ENCODE results near the gene GFOD2.

Gene GFOD2

DNA sequence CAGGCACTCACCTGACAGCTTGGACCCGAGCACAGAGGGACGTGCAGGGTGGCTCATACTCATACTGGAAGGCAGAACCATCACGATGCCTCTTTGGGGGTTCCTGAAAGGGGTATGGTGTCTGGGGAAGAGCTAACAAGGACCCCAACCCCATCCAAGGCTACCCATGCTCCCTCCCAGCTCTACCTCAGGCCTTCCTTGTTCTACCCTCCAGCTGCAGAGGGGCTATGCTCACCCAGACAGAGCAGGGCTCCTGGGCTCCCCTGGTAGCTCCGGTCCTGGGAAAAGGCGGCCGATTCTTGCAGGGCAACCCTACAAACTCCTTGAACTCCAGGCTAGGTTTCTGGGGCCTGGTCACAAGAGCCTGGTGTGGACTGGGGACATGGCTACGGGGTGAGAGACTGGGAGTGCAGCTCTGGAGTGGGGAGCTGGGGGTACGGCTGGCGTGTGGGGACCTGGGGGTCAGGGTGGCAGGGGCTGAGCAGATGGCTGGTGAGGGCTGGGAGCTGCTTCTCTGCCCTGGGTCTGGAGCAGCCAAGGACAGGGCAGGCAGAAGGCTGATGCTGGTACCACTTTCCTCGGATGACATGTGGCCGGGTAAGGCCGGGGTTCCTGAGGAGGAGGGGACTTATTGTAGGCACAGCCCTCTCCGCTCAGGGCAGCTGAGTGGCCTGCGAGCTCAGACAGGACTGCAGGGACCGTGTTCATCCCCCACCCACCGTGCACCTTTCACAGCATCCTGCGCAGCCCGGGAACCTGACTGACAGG lies 61.2 kb downstream of the GFOD2 start:
- DNase-seq, result no peak

DNA sequence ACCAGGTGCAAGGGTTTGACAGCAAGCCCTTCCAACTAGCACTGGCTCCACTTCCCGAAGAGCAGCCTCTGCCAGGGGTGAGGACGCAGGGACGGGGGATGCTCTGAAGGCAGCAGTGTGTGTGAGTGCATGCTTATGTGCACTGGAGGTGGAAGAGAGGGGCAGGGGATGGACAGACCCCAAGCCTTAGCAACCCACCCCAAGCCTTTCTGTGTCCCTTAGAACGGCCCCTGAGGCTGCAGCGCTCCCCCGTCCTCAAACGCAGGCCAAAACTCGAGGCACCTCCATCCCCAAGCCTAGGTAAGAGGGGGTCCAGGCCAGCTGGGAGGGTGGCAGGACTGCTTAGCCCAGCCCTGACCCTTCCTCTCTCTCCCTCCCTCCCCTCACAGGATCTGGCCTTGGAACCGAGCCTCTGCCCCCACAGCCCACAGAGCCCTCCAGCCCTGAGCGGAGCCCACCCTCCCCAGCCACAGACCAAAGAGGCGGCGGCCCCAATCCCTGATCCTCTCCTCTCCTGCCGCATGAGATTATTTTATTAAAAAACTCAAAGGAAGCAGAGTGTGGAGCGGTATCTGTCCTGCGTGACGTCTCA lies 62.0 kb downstream of the GFOD2 start:
- DNase-seq, result no peak

DNA sequence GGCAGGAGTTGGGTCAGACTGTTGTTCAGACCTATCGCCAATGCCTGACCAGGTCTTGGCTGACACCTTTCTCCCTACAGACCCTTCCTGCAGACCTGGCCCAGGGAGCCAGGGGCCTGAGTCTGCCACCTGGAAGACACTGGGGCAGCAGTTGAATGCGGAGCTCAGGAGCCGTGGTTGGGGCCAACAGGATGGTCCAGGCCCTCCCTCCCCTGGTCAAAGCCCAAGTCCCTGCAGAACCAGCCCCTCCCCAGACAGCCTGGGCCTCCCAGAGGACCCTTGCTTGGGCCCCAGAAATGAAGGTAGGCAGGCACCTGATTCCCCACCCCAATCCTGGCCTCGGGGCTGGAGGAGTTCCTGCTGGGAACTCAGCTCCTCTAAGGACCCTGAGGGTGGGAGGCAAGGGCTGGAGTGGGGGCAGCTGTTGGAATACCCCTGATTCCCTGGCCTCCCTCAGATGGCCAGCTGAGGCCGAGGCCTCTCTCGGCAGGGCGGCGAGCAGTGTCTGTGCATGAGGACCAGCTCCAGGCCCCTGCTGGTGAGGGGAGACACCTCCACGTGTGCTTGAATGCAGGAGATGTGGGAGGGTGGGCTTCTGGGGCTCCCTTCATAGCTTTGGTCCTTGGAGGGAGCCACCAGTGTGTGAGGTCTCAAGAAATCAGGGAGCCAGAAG lies 62.6 kb downstream of the GFOD2 start:
- DNase-seq, result no peak

DNA sequence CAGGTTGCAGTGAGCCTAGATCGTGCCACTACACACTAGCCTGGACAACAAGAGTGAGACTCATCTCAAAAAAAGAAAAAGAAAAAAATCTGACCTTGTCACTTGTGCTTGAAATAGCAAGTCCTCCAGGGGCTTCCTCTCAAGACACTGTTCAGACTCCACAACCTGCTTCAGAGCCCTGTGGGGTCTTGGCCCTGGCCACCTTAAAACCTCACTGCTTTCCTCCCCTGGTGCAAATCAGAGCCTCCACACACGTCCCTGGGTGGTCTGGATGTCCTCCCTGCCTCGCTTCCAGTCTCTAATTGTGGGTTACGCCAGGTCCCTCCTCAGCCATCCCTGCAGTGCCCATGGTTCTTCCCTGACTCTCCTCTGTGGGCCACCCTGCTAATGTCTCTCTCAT lies 63.8 kb downstream of the GFOD2 start:
- DNase-seq, result no peak

DNA sequence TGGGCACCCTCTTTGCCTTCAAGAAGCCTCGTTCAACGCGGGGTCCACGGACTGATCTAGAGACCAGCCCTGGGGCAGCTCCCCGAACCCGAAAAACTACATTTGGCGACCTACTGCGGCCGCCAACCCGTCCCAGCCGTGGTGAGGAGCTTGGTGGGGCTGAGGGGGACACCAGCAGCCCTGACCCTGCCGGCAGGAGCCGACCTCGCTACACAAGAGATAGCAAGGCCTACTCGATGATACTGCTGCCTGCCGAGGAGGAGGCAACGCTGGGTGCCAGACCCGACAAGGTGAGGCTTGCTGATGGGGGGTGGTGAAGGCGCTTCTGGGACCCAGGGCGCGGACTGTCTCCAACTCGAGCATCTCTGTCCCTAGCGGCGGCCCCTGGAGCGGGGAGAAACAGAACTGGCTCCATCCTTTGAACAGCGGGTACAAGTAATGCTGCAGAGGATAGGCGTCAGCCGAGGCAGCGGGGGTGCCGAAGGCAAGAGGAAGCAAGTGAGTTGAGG lies 64.7 kb downstream of the GFOD2 start:
- DNase-seq, result no peak

DNA sequence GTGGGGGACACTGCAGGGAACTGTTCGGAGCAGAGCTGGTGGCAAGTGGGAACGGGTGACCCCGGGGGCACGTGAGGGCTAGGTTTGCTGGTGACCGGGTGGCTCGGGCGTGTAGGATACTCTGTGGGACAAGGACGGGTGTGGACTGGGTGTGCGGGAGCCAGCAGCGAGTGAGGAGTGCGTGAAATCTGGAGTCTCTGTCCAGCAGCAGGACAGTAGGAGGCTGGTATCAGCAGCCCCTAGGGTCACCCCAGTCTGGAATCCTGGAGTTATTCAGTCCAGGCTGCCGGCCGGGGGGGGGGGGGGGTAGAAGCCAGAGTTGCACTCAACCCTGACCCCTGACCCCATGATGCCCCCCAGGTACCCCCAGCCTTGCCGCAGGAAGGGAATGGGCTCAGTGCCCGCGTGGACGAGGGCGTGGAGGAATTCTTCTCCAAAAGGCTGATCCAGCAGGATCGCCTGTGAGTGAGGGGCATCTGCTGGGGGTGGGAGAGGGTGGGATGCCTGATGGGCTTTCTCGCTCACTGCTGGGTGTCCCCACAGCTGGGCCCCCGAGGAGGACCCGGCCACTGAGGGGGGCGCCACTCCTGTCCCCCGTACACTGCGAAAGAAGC lies 65.2 kb downstream of the GFOD2 start:
- DNase-seq, result no peak

DNA sequence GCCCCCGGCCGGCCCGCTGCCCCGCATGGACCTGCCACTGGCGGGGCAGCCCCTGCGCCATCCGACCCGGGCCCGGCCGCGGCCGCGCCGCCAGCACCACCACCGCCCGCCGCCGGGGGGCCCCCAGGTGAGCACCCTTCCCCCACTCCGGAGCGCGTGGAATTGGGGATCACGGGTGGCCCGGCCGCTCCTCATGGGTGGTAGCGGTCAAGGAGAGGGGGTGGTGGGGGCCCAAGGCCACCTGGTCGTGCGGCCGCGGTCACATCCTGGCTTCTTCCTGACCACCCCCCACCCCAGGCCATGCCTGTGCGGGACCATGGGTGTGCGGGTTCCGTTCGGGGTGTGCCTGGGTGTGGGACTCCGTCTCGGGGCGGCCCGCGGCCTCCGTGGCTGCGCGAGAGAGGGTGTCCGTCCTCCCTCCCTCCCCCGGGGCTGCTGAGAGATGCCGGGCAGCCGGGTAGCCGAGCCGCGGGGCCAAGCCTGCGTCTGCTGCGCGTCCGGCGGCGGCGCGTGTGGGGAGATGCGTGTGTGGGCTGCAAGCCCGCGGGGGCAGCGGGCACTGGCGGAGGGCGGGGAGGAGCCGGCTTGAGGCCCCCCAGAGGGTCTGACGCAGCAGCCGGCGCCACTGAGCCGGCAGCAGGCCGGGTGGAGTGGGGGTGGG lies 65.9 kb downstream of the GFOD2 start:
- DNase-seq, result no peak

DNA sequence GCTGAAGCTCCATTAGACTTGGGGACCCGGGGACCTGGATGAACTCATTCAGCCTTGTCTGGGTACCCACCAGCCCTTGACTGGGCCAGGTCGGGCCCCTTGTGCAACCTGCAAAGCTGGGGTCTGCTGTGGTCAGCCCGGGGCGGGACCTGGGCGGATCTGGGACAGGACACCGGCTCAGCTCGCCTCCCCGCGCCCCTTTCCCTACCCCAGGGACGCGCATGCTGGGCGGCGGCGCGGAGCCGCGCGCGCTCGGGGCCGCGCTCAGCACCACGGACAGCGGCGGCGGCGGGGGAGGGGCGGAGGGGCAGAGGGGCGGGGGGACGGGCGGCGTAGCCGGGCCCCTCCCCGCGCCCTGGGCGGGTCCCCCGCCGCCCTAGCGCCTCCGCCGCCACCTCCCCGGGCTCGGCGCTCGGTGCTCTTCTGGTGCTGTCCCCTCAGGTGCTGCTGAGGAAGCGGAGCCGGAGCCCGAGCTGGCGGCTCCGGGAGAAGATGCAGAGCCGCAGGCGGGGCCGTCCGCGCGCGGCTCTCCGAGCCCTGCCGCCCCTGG lies 66.5 kb downstream of the GFOD2 start:
- DNase-seq, result no peak

DNA sequence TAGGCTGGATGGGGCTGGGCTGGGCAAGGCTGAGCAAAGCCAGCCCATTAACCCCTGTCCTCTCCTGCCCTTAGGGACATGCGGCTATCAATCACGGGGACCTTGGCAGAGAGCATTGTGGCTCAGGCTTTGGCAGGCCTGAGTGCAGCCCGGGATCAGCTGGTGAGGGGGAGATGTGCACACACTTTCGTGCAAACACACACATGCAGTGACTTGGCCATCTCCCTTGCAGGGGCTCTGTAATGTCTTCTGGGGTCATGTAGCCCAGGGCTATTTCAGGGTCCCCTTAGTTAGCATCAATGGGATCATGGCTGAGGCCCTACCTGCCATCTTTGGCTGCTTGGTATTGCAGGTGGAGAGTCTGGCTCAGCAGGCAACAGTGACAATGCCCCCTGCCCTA lies 67.3 kb downstream of the GFOD2 start:
- DNase-seq, result no peak

DNA sequence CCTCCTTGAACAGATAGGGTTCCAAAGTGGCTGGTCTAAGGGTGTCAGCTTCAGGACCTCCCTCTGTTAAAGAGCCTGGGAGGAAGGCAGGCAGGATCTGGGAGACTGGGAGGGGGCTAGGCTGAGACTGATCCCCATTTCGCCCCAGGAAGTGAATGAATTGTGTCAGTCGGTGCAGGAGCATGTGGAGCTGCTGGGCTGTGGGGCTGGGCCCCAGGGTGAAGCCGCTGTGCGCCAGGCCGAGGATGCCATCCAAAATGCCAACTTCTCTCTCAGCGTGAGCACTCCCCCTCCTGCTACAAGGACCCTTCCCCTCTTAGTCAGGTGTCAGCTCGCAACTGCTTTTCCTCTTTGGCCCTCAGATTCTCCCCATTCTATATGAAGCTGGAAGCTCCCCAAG lies 68.1 kb downstream of the GFOD2 start:
- no peak for DNase-seq

DNA sequence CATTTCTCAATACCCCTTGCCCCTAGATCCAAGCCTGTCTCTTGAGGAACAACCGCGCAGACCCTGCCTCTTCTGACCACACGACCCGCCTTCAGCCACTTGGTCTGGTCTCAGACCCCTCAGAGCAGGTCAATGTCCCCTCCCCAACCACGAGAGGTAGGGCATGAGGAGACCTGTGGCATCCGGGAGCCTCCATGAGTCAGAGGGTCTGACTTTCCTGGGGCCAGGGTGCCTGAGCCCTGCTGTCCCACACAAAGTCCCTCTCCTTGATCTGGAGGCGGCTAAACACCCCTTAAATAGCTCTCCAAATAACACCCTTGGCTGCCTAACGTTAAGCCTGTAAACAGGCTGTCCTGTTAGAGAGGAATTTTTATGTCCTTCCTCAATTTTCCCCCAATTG lies 69.1 kb downstream of the GFOD2 start:
- no peak for DNase-seq

DNA sequence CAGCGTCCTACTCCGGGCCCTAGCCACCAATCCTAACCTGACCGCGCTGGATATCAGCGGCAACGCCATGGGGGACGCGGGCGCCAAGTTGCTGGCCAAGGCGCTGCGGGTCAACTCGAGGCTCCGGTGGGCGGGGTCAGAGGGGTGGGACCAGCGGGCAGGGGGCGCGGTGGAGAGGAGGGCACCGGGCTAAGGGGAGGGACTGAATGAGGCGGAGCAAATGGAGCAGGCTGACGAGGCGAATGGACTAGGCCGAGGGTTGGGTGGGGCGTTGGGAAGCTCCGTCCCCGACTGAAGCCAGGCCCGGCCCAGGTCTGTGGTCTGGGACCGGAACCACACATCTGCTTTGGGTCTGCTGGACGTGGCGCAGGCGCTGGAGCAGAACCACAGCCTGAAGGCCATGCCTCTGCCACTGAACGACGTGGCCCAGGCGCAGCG lies 69.6 kb downstream of the GFOD2 start:
- no peak for DNase-seq

DNA sequence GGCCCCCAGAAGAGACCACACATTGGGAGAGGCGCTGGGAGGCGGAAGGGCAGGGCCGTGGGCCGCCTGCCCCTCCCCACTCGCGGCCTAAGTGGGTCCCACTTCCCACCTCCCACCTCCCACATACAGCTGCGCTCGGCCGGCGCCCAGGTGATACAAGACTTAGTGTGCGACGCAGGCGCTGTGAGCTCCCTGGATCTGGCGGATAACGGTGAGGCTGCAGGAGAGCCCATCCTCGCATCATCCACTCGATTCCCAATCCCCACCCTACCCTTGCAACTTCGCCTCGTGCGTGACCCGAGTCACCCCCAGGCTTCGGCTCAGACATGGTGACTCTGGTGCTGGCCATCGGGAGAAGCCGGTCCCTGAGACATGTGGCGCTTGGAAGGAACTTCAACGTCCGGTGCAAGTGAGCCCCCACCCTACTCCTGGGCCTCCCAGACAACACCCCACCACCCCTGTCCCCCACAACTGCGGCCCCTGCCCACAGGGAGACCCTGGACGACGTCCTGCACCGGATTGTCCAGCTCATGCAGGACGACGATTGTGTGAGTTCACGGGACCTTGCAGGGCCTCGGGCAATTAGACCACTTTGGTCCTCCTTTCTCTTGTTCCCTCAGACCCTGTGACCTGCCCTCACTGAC lies 70.2 kb downstream of the GFOD2 start:
- DNase-seq, result no peak

DNA sequence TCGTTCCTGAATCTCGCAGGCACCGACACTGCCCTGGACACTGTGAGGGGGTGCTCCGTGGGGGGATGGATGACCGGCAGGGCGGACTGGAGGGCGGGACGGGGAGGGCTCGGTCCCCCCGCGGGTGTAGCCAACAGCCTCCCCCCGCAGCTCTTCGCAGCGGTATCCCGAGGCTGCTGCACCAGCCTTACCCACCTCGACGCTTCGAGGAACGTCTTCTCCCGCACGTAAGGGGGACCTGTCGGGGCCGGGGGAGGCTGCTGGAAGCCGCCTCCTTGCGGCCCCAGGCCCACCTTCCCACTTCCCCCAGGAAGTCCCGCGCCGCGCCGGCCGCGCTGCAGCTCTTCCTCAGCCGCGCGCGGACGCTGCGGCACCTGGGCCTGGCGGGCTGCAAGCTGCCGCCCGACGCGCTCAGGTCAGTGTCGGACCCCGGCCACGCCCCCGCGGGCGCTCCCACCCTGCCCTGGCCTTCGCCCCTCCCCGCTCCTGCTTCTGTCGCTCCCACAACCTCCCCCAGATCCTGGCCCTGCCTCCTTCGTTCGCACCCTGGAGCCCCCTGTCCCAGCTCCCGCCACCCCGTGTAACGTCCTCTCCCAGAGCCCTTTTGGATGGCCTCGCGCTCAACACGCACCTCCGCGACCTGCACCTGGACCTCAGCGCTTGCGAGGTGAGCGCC lies 70.9 kb downstream of the GFOD2 start:
- no peak for DNase-seq

DNA sequence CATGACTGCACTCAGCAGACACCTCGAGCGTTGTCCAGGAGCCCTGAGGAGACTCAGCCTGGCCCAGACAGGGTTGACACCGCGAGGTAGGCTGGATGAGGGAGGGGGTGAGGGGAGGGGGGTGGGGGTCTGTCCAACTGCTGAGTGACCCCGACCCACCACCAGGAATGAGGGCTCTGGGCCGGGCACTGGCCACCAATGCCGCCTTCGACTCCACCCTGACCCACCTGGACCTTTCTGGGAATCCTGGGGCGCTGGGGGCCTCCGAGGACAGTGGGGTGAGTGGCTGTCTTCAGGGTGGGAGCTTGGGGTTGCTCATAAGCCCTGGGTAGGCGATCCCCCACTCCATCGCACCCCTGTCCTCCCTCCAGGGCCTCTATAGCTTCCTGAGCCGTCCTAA lies 71.4 kb downstream of the GFOD2 start:
- no peak for DNase-seq

DNA sequence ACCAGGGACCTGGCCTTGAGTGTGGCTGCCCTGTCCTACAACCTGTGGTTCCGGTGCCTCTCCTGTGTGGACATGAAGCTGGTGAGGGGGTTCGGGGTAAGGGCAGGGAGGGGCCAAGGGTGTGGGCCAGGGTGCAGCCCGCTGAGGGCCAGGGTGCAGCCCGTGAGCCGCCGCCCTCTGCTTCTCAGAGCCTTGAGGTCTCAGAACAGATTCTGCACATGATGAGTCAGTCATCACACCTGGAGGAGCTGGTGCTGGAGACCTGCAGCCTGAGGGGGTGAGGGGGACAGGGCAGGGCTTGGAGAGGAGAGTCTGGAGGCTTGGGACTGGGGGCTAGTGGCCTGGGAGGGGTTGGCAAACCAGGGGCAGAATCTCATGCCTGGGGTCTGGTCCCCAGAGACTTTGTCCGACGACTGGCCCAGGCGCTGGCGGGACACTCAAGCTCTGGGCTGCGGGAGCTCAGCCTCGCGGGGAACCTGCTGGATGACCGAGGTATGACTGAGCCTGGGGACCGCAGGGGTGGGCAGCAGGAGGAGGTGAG lies 71.9 kb downstream of the GFOD2 start:
- no peak for DNase-seq

DNA sequence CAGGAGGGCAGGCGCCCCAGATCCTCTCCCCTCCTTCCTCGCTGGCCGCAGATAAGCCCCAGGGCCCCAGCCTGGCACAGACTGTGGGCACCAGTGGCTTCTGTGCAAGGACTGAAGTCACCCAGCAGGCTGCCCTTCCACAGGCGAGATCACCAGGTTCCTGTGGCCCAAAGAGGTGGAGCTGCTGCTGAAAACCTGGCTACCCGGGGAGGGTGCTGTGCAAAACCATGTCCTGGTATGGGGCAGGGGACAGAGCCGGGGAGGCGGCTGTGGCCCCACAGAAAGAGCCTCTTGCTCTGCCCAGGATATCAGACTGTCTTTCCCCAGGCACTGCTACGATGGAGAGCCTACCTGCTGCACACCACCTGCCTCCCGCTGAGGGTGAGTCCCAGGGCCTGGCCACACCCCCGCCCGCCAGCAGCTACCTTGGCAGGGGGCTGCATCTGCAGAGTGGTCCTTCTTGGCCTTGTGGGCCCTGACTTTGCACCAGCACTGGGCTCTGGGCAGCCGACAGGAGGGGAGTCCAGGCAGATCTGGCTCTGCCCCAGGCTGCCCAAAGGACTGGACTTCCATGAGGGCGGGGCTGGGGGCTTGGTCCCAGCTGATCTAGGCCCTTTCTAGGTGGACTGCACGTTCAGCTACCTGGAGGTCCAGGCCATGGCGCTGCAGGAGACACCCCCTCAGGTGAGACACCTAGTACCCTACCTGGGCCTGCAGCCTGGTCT lies 73.6 kb downstream of the GFOD2 start:
- no peak for DNase-seq

DNA sequence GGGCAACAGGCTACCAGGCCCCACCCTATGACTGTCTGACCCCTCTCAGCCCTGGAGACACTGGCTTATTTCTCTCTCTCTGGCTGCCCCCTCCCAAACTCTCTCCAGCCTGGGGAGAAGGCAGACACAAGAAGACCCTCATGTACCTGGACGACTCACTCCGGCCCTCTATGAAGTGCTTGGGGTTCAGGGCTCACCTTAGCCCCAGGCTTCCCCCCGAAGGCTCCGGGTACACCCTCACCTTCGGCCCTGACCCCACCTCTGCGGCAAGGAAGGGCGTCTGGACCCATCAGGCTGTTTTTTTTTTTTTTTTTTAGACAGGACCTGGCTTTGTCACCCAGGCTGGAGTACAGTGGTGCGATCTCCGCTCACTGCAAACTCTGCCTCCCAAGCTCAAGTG lies 75.1 kb downstream of the GFOD2 start:
- DNase-seq, result no peak

DNA sequence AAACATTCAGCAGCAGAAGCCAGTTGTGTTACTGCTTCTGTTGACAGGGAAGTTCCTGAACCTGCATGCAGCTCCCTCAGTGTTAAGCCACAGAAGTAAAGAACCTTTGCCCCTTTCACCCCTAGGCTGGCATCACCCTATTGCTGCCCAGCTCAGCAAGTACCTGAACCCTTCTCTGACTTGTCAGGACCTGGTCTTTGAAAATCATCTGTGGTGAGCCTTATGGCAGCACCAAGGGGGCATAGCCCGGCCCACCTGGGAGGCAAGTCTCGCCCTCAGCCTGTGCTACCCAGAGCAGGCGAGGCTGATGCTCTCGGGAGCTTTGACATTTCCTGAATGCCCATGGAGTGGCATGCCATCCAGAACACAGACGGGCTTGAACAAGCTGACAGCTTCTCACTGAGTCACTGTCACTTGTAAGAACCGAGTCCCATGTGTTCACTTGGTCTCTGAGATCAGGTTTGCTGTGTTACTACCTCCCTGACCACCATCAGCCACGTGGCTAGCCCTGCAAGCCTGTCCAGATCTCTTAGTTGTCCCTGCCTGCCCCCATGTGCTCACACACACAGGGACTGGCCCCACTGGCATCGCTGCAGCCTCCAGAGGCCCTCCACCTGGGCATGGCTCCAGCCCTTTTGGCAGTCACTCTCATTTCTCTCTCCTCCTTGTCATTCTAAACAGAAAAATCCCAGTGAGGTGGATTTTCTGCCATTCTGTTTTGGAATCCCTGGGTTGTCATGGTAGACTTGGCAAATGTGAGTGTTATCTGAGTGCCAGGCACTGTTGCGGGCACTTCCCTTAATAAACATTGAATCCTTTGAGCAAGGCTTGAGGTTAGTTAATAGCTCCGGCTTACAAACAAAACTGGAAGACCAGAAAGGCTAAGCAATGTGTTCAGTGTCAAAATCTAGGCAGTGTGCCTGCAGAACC lies 77.1 kb downstream of the GFOD2 start:
- DNase-seq, result no peak
